Activated T-cell treated with anti-CD3 and anti-CD28 coated beads for 4 hours (primary cell): Measurements from ENCODE around the gene PSME2.
"Not testable (repeated sequence)": the region's sequence is repeated elsewhere in the genome, so short reads cannot be mapped to it uniquely, and the experiment has no call there.

Source experiments
- DNase-seq: peaks from one replicate; pipeline ENCODE4 v3.0.0-alpha.2; 2020

PSME2 gene

GRCh38 chr14:24110523-24110922 lies 35.9 kb downstream of the PSME2 start:
- DNase-seq, result no peak

GRCh38 chr14:24110060-24110459 lies 36.4 kb downstream of the PSME2 start:
- DNase-seq, result no peak

GRCh38 chr14:24108336-24108874 lies 38.0 kb downstream of the PSME2 start:
- no peak for DNase-seq

- no peak for DNase-seq
Measured at GRCh38 chr14:24106672-24107271, 39.6 kb downstream of the PSME2 start.

- not testable (repeated sequence) for DNase-seq
Measured at GRCh38 chr14:24105609-24106239, 40.7 kb downstream of the PSME2 start.

GRCh38 chr14:24103451-24103850 lies 43.0 kb downstream of the PSME2 start:
- no peak for DNase-seq

GRCh38 chr14:24102357-24103048 lies 43.9 kb downstream of the PSME2 start:
- no peak for DNase-seq

GRCh38 chr14:24100982-24101494 lies 45.4 kb downstream of the PSME2 start:
- no peak for DNase-seq

GRCh38 chr14:24100197-24100981 lies 46.0 kb downstream of the PSME2 start:
- DNase-seq, result no peak

- DNase-seq, result no peak
Measured at GRCh38 chr14:24098927-24099813, 47.2 kb downstream of the PSME2 start.

- DNase-seq, result no peak
Measured at GRCh38 chr14:24098229-24098926, 48.0 kb downstream of the PSME2 start.

GRCh38 chr14:24096545-24097181 lies 49.7 kb downstream of the PSME2 start:
- DNase-seq, result no peak

GRCh38 chr14:24095271-24096068 lies 50.9 kb downstream of the PSME2 start:
- no peak for DNase-seq

GRCh38 chr14:24094841-24095270 lies 51.6 kb downstream of the PSME2 start:
- no peak for DNase-seq

- DNase-seq, result peak; percentile 77
Measured at GRCh38 chr14:24093901-24094840, 52.2 kb downstream of the PSME2 start, which contains the start of gene PCK2. PCK2 (plus strand) TSS chr14:24094311; CDS start chr14:24094406, 95 bp downstream.
